ENCODE data around the gene NTHL1.

NTHL1 gene

GRCh38 chr16:1998360-1998835 is 49.2 kb downstream of the NTHL1 start:
- no peak for DNase-seq (ENCODE audit: low read depth in 2 of 3, low spot score in 2 of 3)

DNA sequence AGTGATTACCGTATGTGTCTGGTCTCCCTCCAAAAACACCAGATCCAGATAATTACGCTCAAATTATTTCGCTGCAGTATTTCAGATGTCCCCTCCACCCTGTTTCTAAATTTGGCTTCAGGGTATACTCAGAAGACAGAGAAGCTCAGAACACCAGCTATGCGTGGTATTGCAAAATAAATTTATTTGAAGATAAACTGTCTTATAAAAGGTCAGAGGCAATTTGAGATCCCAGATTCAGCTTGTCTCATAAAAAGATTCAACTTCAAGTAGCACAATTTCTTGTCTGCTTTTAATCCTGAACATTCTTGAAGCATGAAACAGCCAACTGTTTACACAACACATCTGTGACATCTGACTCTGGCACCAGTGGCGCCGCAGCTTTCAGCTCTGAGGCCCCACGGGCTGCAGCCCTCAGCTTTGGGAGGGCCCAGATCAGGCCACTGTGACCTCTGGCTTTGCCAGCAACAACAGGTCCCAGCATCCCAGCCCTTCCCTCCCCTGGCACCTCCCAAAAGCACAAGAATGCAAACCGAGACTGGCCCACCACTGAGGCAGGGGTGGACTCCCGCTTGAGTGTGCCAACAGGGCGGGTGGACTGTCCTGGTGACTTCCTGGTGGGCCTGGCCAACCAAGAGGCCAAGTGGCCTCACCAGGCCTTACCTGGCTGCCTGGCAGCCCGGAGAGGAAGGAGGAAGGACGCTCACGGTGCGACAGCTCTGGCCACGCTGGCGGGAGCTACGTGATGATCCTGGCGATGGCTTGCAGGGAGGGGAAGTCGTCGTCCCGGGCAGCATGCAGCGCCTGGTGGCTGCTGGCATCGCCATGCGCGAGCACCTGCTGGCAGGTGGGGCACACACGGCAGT is 49.9 kb downstream of the NTHL1 start:
- DNase-seq (ENCODE audit: low read depth in 2 of 3, low spot score in 2 of 3) = no peak

DNA sequence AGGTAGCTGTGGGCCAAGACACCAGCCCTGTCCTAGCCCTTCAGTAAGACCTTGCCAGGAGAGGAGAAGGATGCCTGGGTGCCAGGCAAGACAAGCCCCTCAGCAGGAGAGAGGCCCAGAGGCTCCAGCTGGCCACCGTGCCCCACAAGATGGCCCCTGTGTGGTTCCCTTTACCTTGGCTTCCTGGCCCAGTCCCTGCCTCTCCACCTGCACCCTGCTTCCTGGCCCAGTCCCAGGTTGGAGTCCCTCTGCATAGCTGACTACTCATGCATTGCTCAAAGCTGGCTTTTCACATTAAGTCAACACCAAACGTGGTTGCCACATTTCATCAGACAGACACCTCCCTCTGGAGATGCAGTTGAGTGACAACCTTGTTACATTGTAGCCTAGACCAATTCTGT is 53.9 kb downstream of the NTHL1 start:
- DNase-seq (ENCODE audit: low read depth in 2 of 3, low spot score in 2 of 3) = no peak

DNA sequence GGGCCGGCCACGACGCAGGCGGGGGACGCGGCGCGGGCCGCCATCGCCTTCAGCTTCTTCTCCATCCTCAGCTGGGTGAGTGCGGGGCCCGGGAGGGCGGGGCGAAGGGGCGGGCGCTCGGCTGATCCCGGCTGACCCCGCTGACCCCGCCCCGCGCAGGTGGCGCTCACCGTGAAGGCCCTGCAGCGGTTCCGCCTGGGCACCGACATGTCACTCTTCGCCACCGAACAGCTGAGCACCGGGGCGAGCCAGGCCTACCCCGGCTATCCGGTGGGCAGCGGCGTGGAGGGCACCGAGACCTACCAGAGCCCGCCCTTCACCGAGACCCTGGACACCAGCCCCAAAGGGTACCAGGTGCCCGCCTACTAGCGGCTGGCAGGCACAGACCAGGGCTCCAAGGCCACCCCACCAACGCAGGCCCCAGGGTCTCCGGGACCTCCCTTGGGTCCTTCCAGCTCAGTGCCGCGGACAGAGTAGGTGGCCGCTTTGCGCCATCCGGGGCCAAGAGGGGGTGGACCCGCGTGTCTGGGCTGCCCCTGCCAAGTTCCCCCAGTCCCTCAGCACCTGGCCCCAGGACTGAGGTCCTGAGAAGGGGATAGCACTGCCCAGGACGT is 54.8 kb downstream of the NTHL1 start:
- DNase-seq (ENCODE audit: low read depth in 2 of 3, low spot score in 2 of 3) = no peak

GRCh38 chr16:1991948-1992703 is 55.5 kb downstream of the NTHL1 start:
- DNase-seq (ENCODE audit: low read depth in 2 of 3, low spot score in 2 of 3) = peak; percentile 92 to 98 (median 93)

- DNase-seq (ENCODE audit: low read depth in 2 of 3, low spot score in 2 of 3) = no peak
These were observed 56.1 kb downstream of the NTHL1 start for GRCh38 chr16:1991588-1991947.

DNA sequence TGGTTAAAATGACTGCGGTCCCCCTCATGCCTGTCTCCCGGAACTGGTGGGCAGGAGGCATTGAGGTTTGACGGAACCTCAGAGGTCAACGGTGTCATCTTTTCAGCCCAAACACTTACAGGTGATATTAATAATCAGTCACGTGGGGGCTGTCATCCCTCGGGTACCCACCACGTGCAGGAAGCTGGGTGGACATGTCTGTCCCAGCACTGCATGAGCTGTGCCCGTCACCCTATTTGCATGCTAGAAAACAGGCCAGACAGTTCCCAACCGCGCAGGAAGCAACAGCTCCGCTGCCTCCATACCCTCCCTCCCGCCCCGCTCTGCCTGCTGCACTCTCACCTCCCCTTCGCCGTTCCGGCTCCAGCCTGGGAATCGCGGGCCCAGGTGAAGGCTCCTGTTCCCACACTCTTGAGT is 56.5 kb downstream of the NTHL1 start:
- peak in 1 of 3 experiments; percentile 38 for DNase-seq (ENCODE audit: low read depth in 2 of 3, low spot score in 2 of 3)

GRCh38 chr16:1990351-1991134 is 57.1 kb downstream of the NTHL1 start:
- no peak for DNase-seq (ENCODE audit: low read depth in 2 of 3, low spot score in 2 of 3)

- DNase-seq (ENCODE audit: low read depth in 2 of 3, low spot score in 2 of 3) = no peak
These were observed 57.6 kb downstream of the NTHL1 start for GRCh38 chr16:1990101-1990350.
